GM12864 (cell line): ENCODE measurements around the gene KCNT1.

ENCODE experiments used
- DNase-seq: peaks from one replicate; pipeline ENCODE4 v3.0.0-alpha.2; 2011; ENCODE audit warnings: low read depth
- H3K4me3 ChIP-seq: 2 replicates; pipeline ENCODE4 v1.5.1; 2011; ENCODE audit warnings: mild to moderate bottlenecking, low read depth, low read length, control low read depth
- TF ChIP-seq, protein P1 (sequence below): IDR thresholded peaks from 2 replicates; pipeline ENCODE4 v1.5.1; 2011; ENCODE audit warnings: low read depth, mild to moderate bottlenecking, moderate library complexity, low read length, control low read depth, inconsistent platforms; ENCODE audit errors: missing control alignments

The KCNT1 gene

DNA sequence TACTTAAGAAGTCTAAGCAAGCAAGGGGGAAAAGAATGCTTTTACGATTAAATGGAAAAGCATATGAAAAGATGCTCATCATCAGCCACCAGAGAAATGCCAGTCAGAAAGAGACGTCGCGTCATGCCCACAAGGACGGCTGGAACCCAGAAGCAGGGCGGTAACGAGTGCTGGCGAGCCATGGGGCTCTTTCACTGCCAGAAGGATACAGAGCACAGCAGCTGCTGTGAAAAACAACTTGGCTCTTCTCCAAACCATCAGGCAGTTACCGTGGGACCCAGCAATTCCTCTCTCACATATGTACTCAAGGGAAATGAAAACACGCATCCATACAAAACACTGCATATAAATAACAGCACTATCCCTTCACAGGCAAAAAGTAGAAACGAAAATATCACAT lies 109.8 kb downstream of the KCNT1 start:
- DNase-seq: no peak
- H3K4me3 ChIP-seq: no peak overlapping the region
- TF ChIP-seq, protein P1, sequence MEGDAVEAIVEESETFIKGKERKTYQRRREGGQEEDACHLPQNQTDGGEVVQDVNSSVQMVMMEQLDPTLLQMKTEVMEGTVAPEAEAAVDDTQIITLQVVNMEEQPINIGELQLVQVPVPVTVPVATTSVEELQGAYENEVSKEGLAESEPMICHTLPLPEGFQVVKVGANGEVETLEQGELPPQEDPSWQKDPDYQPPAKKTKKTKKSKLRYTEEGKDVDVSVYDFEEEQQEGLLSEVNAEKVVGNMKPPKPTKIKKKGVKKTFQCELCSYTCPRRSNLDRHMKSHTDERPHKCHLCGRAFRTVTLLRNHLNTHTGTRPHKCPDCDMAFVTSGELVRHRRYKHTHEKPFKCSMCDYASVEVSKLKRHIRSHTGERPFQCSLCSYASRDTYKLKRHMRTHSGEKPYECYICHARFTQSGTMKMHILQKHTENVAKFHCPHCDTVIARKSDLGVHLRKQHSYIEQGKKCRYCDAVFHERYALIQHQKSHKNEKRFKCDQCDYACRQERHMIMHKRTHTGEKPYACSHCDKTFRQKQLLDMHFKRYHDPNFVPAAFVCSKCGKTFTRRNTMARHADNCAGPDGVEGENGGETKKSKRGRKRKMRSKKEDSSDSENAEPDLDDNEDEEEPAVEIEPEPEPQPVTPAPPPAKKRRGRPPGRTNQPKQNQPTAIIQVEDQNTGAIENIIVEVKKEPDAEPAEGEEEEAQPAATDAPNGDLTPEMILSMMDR: no peak

DNA sequence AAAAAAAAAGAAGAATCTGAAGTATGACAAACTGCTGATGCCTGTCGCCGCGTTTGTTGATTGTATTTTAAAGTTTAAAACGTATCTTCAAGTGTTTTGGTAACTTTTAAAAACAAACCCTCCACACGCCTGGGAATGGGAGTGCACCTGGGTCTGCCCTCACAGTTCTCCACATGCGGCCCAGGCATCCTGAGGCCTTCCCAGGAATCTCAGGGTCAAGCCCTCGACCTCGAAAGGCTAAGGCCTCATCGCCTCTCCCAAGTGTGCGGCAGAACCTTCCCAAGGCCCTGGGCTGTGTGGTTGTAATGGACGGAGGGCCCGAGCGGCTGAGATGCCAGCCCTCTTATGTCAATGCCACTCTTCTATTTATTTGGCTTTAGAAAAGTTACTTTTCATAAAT lies 111.0 kb downstream of the KCNT1 start:
- TF ChIP-seq, protein P1: no peak
- H3K4me3 ChIP-seq: no peak overlapping the region
- no peak for DNase-seq

DNA sequence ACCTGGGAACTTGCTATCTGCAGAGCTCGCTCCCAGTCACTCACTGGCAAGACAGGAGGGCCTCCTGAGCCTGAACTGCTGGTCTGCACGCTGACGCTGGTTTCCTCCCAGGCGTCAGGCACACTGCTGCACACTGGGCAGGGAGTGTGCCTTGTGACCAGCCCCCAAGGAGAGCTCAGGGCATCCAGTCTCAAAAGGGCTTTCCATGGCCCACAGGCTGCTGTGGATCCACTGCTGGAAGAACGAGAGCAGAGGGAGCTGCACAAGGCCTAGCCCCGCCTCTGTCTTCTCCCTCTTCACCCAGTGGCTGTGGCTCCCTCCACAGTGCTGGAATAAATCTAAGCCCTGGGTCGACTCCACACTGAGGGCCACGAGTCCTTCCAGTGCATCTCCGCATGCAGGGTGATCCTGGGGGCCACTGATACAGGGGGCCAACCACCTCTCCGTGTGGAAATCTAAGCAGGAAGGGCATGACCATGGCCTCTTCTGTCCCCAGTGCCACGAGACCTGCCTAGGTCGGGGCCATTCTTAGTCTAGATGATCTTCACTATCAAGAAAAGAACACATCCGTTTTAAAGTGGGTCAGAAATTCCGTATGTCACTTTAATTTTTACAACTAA lies 111.8 kb downstream of the KCNT1 start:
- TF ChIP-seq, protein P1: no peak
- no peak for DNase-seq
- no peak overlapping the region for H3K4me3 ChIP-seq

DNA sequence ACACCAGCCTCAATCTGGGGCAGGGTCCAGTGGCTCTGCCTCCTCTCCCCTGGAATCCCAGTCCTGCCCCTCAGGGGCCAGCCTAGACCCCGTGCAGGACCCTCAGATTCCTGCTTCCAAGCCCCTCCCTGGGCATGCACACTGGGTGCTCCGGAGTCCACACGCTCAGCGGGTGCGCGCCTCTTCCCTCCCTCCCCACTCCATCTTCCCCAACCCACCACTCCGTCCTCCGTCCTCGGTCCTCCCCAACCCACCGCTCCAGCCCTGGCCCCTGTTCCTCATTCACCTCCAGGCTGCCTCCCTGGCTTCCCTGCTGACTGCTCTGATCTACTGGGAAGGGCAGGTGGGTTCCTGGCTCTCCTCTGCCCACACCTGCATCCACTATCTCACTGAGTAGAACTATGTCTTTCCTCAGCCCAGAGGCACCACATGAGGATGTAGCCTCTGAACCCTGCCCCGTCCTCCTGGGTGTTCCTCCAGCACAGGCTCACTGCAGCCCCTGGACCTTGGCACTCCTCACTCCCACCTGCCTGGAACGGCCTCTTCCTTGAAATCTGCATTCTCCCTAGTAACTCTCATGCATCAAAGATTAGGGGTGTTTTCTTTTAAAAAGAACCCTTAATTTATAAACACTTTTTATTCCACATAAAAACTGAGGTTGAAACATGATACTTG lies 112.6 kb downstream of the KCNT1 start:
- DNase-seq: no peak
- TF ChIP-seq, protein P1: no peak
- no peak overlapping the region for H3K4me3 ChIP-seq

DNA sequence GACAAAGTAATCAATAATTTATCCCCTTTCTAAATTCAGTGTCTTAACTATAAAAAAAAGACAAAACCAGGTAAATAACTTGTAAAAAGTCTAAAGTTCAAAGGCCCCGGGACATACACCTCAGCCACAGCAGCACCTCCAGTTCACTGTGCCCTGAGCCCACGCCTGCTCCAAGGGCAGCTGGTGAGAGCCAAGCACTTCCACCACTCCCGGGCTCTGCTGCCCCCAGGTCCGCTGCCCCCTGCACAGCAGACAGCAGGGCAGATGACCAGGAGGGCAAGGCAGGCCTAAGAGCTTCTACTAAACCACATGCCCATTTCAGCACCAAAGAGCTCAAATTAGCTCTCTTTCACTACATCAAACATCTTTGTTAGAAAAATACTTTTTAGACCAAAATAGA lies 113.4 kb downstream of the KCNT1 start:
- H3K4me3 ChIP-seq: no peak overlapping the region
- TF ChIP-seq, protein P1: no peak
- no peak for DNase-seq

DNA sequence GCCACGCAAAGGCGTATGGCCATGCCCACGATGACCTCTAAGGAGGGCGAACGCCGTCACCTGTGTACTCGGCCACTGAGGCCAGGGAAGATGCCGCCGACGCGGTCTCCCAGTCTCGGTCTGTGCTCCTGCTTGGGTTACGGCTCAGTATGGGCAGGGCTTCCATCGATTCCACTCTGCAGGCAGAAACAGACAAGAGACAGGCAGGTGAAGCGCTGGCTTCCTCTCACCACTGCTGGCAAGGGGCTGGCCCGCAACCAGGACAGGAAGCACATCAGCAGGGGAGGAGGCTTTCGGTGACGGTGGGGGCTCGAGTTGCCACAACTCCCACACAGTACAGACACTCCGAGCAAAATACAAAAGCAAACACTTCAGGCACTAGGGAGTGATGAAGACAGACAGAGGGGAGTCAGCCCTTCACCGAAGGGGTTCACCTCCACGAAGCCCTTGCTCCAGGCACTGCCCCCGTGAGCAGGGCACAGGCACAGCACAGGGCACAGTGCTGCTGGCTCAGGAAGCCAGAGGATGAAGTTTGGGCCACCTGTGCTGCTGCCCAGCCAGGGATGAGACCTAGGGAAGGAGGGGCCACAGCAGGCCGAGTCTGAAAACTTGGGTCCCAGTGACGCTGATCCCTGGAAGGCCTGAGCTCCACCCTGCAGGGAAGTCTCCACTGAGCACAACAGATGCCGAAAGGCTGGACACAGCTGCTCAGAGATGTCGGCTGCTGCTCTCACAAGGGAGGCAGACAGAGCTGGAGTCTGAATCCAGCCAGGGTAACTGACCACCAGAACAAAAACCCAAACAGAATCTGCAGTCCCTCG lies 114.1 kb downstream of the KCNT1 start:
- DNase-seq: no peak

More for the DNA sequence above, 114.1 kb downstream of the KCNT1 start:
- TF ChIP-seq, protein P1: no peak
- no peak overlapping the region for H3K4me3 ChIP-seq
